ENCODE results near the gene LRP2.

Gene LRP2

GRCh38 chr2:169131587-169132512, 230.5 kb downstream of the LRP2 start:
- no peaks in the 10 kb centered on the region for H3K4me1 Mint-ChIP-seq
- H3K9me3 Mint-ChIP-seq, result no peaks in the 10 kb centered on the region
- H3K27me3 Mint-ChIP-seq (ENCODE audit: low read depth), result no peaks in the 10 kb centered on the region

GRCh38 chr2:169129703-169130243, 232.6 kb downstream of the LRP2 start:
- Mint-ChIP-seq H3K4me3 (no peak overlapping the region), H3K9me3 (no peaks in the 10 kb centered on the region), H3K36me3 (ENCODE audit: low read depth) (no peaks in the 10 kb centered on the region), H3K4me1 (no peaks in the 10 kb centered on the region), H3K27ac (no peak overlapping the region), H3K27me3 (ENCODE audit: low read depth) (peaks cover 4% of the 10 kb centered on the region)
- TF ChIP-seq CTCF (IDR thresholded peaks at IDR 0.05; ENCODE audit: unreplicated experiment in 3 of 3), result no peak

More at GRCh38 chr2:169131587-169132512, 230.5 kb downstream of the LRP2 start:
- TF ChIP-seq CTCF (IDR thresholded peaks at IDR 0.05; ENCODE audit: unreplicated experiment in 3 of 3), result peak; percentile 77 to 83 (median 80)
- H3K4me3 Mint-ChIP-seq, result no peak overlapping the region
- H3K36me3 Mint-ChIP-seq (ENCODE audit: low read depth), result no peaks in the 10 kb centered on the region
- H3K27ac Mint-ChIP-seq, result no peak overlapping the region

GRCh38 chr2:169119851-169120250, 242.5 kb downstream of the LRP2 start:
- H3K36me3 Mint-ChIP-seq (ENCODE audit: low read depth), result peaks cover 7% of the 10 kb centered on the region
- H3K27me3 Mint-ChIP-seq (ENCODE audit: low read depth), result no peaks in the 10 kb centered on the region
- no peak for TF ChIP-seq CTCF (IDR thresholded peaks at IDR 0.05; ENCODE audit: unreplicated experiment in 3 of 3)
- peaks cover 5% of the 10 kb centered on the region for H3K9me3 Mint-ChIP-seq
- H3K27ac Mint-ChIP-seq, result peak overlapping the region in 1 of 3 experiments; percentile 1
- no peak overlapping the region for H3K4me3 Mint-ChIP-seq
- peaks cover 9% of the 10 kb centered on the region for H3K4me1 Mint-ChIP-seq

- Mint-ChIP-seq H3K27me3 (ENCODE audit: low read depth) (no peaks in the 10 kb centered on the region), H3K36me3 (ENCODE audit: low read depth) (peaks cover 7% of the 10 kb centered on the region), H3K9me3 (peaks cover 5% of the 10 kb centered on the region), H3K27ac (peak overlapping the region in 1 of 3 experiments; percentile 1), H3K4me3 (no peak overlapping the region), H3K4me1 (peaks cover 9% of the 10 kb centered on the region)
- no peak for TF ChIP-seq CTCF (IDR thresholded peaks at IDR 0.05; ENCODE audit: unreplicated experiment in 3 of 3)
Measured at GRCh38 chr2:169119123-169119760, 243.1 kb downstream of the LRP2 start.

- peaks cover 5% of the 10 kb centered on the region for H3K9me3 Mint-ChIP-seq
- H3K36me3 Mint-ChIP-seq (ENCODE audit: low read depth), result peaks cover 7% of the 10 kb centered on the region
- TF ChIP-seq CTCF (IDR thresholded peaks at IDR 0.05; ENCODE audit: unreplicated experiment in 3 of 3), result no peak
- peaks cover 9% of the 10 kb centered on the region for H3K4me1 Mint-ChIP-seq
- H3K27ac Mint-ChIP-seq, result no peak overlapping the region
- H3K4me3 Mint-ChIP-seq, result no peak overlapping the region
- no peaks in the 10 kb centered on the region for H3K27me3 Mint-ChIP-seq (ENCODE audit: low read depth)
Measured at GRCh38 chr2:169118060-169118459, 244.3 kb downstream of the LRP2 start.

Measured in nephron (organoid).